WI38 (cell line): Measurements from ENCODE around the gene NRROS.
"Not testable (repeated sequence)": the region's sequence is repeated elsewhere in the genome, so short reads cannot be mapped to it uniquely, and the experiment has no call there.

Experiments
- H3K4me3 ChIP-seq: 2 replicates; pipeline ENCODE4 v1.5.1; 2011; ENCODE audit warnings: low read depth, mild to moderate bottlenecking, control low read depth, low read length
- TF ChIP-seq, protein P1 (sequence below): IDR thresholded peaks from 2 replicates; pipeline ENCODE4 v1.5.1; 2012; ENCODE audit warnings: low read depth, mild to moderate bottlenecking, control low read depth, low read length

NRROS gene

GRCh38 chr3:196617256-196617655 is 22.2 kb upstream of the NRROS start:
- TF ChIP-seq, protein P1, sequence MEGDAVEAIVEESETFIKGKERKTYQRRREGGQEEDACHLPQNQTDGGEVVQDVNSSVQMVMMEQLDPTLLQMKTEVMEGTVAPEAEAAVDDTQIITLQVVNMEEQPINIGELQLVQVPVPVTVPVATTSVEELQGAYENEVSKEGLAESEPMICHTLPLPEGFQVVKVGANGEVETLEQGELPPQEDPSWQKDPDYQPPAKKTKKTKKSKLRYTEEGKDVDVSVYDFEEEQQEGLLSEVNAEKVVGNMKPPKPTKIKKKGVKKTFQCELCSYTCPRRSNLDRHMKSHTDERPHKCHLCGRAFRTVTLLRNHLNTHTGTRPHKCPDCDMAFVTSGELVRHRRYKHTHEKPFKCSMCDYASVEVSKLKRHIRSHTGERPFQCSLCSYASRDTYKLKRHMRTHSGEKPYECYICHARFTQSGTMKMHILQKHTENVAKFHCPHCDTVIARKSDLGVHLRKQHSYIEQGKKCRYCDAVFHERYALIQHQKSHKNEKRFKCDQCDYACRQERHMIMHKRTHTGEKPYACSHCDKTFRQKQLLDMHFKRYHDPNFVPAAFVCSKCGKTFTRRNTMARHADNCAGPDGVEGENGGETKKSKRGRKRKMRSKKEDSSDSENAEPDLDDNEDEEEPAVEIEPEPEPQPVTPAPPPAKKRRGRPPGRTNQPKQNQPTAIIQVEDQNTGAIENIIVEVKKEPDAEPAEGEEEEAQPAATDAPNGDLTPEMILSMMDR: no peak
- no peak overlapping the region for H3K4me3 ChIP-seq

- H3K4me3 ChIP-seq: no peak overlapping the region
- TF ChIP-seq, protein P1: no peak
Observed at GRCh38 chr3:196619223-196619622, 20.3 kb upstream of the NRROS start.

DNA sequence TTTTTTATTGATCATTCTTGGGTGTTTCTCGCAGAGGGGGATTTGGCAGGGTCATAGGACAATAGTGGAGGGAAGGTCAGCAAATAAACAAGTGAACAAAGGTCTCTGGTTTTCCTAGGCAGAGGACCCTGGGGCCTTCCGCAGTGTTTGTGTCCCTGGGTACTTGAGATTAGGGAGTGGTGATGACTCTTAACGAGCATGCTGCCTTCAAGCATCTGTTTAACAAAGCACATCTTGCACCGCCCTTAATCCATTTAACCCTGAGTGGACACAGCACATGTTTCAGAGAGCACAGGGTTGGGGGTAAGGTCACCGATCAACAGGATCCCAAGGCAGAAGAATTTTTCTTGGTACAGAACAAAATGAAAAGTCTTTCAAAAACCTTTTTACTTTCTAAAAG is 19.9 kb upstream of the NRROS start:
- not testable (repeated sequence) for H3K4me3 ChIP-seq

DNA sequence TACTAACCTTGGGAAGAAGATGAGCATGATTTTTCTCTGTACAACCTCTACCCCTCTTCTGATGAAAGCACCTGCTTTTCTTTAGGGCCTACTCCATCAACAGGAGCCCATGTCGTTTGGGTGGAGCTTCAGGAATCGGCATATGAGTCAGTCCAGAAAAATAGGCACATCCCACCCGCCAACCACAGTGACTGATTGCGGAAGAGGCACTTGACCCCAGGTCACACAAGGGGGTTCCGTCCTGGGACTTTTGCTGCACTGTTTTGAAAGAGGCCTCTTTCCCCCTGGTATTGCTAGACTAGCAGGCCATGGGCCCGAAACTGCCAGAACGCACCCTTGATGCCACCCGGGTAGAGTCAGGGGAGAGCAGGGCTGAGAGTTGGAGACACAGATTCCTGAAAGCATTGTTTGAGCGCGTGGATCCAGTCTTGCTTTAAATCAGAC is 19.3 kb upstream of the NRROS start:
- H3K4me3 ChIP-seq: no peak overlapping the region
- TF ChIP-seq, protein P1: no peak

- TF ChIP-seq, protein P1: no peak
Observed at GRCh38 chr3:196620684-196621083, 18.8 kb upstream of the NRROS start.

DNA sequence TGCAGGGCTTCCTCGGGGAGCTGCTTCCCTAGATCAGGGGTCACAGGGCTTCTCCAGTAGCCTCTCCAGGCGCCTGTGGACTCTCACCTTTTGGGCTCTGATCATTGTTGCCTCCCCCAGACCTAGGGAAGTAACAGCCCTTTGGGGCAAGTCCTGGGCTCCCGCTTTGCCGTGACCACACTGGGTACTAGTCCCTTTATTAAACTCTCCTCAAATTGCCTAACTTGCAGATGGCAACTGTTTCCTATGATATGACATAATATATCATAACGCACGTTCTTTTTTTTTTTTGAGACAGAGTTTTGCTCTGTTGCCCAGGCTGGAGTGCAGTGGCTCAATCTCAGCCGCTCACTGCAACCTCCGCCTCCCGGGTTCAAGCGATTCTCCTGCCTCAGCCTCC is 17.9 kb upstream of the NRROS start:
- no peak overlapping the region for H3K4me3 ChIP-seq
- TF ChIP-seq, protein P1: no peak

More at GRCh38 chr3:196620684-196621083, 18.8 kb upstream of the NRROS start:
- H3K4me3 ChIP-seq: no peak overlapping the region

- no peak overlapping the region for H3K4me3 ChIP-seq
Observed at GRCh38 chr3:196624067-196624790, 15.3 kb upstream of the NRROS start.

More at GRCh38 chr3:196624067-196624790, 15.3 kb upstream of the NRROS start:
- TF ChIP-seq, protein P1: no peak
